HG03175 (cell line): ENCODE results near the gene DDX23.

Source experiments
- ATAC-seq: cut with Tn5 transposase; IDR thresholded peaks from one replicate; pipeline ENCODE4 v1.9.1; 2021; ENCODE audit warnings: mild to moderate bottlenecking, moderate library complexity; ENCODE audit not compliant: unreplicated experiment

Gene DDX23

DNA sequence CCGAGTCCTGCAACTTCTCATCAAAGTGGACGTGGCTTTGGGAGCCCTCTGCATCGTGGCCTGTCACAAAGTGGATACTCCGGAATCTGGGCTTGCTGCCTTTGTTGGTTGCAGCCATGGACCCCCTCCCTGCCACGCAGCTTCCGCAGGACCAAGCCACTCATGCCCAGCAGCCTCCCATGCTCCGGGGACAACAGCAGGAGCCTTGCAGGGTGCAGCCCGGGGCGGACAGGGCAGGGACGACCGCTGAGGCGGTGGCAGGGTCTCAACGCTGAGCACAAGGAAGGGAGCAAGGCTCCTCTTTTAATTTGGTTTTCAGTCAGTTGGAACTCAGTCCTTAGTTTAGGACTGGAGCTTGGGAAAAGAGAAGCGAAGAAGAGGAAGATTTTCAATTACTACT is 51.0 kb downstream of the DDX23 start:
- ATAC-seq: no peak

DNA sequence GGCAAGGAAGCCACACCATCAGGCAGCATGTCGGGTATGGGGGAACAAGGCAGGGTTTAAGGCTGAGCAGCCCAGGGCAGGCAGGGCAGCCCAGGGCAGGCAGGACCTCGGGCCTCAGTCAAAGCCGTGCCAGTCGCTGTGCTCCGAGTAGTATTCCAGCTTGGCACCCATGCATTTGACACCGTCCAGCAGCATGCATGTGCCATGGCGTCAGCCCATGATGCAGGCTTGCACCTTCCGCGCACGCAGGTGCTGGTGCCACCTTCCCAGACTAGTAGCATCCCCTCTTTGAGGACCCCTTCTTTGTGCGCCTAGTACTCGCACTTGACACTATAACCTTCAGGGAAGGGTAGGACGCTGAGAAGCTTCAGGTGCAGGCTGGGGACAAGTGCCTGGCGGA is 51.5 kb downstream of the DDX23 start:
- no peak for ATAC-seq

DNA sequence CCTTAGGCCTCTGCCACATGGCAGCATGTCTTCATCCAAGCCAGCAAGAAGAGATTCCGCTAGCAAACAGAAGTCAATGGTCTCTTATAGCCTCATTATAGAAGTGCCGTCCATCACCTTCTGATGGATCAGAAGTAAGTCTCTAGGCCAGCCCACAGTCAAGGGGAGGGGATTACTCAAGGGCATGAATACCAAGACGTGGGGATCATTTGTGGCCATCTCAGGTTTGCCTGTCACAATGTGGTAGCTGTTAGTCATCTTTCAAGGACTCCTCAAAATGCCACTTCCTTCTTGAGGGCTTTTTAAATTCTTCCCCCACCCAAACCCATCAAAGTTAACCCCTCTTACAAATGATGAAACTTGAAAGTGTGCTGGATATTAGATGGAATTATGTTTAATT is 55.0 kb downstream of the DDX23 start:
- no peak for ATAC-seq

DNA sequence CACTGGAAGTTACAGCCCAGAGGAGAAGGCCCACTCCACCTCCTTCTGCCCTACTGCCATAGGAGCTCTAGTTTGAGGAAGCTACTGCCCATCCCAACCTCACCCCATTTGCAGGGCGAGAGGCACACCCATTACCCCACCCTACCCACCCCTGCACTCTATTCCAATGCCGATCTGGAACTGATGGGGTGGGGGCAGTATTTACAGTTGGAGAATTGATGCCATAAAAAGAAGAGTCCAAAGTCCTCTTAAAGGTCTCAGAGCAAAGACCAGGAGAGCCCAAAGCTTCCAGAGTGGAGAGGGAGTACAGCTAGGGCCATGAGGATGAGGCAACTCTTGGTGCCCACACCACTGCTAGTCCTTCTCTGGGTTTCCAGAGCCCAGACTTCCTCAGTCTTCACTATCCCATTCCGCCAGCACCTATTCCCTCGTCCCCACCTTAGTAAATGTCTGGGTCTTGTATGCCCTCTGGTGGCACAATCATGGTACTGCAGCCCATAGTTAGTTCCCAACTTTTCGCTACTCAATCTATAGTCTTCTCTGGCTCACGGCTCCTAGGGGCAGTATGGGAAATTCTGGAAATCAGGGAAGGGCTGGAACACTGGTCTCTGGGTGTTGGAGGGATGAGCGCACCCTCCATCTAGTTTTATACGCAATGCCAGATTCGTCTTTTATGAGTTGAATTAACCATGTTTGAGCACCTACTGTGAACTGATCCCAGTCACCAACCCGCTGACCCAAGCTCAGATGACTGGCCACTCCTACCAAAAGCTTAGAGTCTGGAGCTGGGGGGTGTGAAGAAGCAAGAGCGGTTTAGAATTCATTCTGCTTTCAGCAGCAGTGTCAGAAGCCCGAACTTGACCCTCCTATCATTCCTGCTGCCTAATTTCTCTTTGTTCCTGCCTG is 56.2 kb downstream of the DDX23 start:
- peak; percentile 50 for ATAC-seq

DNA sequence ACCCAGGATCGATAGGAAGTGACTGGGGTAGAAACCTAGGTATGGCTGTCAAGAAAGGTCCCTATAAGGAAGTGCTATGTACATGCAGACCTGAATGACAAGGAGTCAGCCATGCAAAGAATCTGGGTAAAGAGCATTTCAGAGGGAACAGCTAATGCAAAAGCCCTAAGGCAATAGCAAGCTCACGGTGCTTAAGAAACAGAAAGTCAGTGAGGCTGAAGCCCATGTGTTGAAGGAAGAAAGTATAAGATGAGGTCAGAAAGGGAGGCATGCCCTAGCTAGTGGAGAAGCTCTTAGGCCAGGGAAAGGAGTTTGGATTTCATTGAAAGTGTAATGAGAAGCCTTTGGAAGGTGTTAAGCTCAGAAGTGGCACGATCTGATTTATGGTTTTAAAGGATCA is 57.1 kb downstream of the DDX23 start:
- no peak for ATAC-seq

DNA sequence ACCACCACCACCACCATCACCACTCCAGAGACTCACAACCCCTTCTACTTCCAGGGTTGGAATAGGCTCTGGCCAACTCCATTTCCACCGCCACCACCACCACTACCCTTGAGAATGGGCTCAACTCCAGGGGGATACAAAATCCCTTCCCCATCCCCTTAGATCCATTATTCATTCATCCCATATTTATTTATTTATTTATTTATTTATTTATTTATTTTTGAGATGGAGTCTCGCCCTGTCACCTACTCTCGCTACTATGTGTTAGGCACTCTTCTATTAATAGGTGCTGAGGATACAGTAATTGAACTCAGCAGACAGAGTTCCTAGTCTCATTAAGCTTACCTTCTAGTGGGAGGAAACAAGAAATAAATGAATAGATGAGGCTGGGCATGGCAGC is 58.3 kb downstream of the DDX23 start:
- no peak for ATAC-seq

DNA sequence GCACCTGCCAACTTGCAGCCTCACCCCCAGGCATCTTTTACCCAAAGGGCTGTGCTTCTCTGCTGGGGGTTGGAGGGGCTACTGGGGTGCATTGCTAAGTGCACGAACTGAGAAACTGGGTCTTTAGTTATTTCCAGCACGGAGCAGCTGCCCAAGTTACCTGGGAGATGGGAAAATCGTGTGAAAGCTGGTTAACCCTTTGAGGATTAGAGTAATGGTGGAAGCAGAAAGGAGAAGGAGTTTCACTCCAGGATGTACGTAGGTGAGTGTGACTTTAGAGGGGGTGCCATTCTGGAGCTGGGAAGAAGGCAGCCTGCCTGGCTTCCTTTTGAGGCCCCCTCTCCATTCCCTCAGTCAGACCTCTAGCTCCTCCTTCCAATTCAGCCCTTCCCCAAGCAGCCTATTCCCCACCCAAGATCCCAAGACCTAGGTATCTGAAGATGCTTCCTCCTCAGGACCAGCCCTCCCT is 62.1 kb downstream of the DDX23 start:
- no peak for ATAC-seq

DNA sequence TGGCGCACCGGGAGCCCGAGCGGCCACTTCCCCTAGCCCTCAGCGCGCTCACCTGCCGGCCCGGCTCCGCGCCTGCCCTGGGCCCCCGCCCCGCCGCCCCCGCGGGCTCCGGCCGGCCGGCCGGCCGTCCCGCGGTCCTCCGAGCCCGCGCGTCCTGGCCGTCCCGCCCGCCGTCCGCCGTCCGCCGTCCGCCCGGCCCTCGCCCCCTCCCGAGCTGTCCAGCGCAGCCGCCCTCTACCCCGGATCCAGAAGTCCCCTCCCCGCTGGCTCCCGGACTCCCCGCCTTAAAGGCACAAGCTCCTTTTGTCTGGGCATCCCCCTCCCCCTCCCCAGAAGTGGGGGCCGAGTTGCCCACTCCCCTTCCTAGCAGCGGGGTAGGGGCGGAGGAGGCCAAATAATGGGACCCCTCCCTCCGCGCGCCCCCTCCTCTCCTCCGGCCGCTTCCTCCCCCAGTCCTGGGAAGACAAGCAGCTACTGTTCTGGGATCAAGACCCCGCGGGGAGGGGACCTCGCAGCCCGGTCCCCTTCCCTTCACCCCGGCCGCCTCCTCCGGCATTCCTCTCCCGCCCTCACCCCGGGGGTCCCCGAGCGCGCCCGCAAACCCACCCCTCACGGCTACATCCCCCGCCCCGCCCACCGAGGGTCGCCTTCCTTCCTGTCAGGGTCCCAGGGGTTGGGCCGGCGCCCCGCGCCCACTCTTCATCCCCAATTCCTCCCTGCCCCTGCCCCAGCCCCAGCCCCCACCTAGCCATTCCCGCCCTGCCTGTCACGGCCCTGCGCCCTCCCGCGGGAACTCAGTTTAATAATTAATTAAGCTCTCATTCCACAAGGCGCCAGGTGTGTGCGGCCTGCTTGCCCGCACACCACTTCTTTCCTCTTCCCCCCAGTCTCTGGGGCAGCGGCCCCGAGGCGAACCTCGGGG is 62.8 kb downstream of the DDX23 start, which contains the start of gene ADCY6:
ADCY6 (minus strand) TSS at position 236 of the 922 bp plus-strand sequence. CDS start 5,655 bp downstream, outside the sequence.
- peak; percentile 56 for ATAC-seq

DNA sequence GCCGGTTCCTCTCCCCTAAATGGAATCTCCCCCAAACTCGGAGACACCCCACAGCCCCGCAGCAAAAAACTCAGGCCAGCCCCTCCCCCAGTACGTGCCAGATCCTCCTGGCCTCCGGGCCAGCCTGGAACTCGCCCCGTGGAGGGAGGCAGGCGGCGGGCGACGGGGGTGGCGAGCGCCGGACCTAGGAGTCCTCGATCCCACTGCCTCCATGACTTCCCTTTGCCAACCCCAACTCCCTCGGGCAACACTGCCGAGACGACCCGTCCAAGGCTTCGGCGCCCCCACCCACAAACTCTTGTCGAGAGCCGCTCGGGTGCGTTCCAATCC is 63.5 kb downstream of the DDX23 start:
- no peak for ATAC-seq

DNA sequence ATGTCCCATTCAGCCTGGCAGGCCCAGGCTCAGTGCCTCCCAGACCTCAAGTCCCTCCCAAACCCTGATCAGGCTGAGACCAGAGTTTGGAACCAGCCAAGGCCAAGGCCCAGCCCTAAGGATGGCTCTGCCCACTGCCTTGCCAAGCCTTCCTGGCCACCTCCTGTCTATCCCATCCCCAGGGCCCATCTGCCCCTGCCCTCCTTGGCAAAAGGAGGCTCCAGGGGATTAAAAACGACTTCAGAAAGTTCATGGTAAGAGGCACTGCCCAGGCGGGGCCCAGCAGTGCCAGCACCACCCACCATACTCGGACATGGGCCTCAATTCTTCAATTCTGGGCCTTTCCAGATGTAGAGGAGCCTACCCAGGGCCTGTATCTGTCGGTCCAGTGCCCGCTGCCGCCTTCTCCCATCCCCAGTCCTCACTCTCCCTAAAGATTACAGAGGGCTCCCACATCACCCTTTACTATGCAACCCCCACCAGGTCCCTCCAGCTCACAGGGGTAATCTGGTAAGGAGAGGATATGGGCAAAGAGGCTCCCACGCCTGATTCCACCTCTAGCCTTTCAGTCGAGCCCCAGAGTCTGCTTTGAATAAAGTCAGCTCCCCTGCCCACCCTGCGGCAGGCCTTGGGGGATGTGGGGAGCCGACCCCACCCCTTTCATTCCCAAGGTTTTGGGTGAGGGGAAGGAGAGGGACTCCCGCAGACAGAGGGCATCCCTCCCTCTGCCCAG is 64.0 kb downstream of the DDX23 start:
- no peak for ATAC-seq

DNA sequence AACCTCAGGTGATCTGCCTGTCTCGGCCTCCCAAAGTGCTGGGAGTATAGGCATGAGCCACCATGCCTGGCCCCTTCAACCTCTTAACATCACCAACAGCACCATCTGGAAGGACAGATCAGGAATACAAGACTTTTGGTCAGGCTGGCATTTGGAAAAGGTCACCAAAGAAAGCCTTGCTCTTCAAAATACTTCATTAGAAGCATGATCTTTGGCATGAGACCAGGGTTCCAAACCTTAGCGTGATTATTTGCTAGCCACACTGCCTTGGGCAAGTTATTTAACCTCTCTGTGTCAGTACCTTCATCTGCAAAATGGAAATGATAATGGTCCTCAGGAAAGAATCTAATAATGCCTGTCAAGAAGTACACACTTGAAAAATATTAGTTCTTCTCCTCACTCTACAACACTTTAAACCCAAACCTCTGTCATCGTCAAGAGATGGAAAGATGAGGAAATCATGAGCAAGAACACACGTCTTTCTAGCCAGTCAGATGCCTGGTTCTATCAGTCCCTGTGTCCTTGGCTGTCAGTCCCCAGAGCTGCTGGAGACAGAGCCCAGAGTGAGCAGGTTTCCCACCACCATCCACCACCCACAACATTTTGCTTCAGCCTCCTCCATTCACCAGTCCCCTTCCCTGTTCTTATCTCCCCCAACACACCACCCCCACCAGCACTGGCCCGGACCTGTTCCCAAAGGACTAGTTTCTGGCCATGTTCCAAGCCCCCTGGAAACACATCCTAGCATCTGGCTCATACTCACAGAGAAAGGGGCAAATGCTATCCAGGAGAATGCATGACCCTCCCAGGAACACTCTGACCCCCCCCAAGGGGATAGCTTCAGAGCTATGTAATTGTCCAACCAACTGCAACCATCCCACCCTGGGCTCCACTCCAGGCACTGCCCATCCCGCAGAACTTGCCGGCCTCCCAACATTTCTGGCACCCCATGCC is 65.1 kb downstream of the DDX23 start:
- no peak for ATAC-seq

DNA sequence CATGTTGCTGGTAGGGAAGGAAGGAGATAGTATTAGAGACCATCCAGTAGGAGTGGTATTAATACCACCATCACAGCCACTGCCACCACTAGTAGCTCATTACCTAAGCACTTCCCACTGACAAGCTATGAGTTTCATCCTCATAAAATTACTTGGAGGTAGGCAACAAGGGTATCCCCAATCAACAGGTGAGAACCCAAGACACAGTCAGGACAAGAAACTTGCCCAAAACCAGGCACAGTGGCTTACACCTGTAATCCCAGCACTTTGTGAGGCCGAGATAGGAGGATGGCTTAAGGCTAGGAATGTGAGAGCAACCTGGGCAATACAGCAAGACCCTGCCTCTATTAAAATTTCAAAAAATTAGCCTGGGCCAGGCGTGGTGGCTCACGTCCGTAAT is 68.5 kb downstream of the DDX23 start:
- no peak for ATAC-seq

DNA sequence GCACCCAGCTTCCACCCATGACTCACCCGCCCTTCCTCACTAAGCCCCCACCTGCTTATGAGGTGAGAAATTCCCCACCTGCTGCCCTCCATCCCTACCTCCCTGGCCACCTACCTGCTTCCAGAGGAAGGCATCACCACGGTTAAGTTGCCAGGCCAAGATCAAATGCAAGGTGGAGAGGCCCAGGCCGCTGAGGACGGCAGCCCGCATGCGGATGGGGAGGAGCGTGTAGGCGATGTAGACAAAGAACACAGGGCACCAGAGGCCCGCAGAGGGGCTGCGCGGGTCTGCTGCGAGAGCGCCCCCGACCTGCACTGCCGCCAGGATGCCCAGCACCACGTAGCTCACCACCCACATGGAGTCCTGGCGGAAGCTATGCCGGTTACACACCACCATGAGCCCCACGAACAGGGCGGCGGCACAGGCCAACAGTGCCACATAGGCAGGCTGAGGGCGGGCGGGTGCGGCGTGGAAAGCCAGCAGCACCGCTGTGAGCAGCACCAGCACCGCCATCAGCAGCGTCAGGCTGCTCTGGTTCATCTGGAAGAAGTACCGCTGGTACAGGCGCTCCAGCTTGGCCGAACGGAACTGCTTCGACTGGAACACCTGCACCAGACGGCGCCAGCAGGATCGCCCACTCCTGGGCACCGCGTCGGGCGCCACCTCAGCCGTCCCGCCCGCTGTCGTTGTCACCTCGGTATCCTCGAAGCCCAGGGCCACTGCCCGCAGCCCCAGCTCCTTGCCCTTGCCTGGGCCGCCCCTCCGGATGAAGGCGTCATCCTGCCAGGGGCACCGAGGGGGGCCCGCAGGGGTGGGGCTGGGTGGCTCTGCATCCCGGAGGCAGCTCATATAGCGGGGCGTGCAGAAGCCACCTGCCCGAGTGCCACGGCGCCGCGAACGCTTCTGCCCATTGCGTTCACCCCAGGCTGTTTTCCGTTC is 69.2 kb downstream of the DDX23 start:
- ATAC-seq: no peak

DNA sequence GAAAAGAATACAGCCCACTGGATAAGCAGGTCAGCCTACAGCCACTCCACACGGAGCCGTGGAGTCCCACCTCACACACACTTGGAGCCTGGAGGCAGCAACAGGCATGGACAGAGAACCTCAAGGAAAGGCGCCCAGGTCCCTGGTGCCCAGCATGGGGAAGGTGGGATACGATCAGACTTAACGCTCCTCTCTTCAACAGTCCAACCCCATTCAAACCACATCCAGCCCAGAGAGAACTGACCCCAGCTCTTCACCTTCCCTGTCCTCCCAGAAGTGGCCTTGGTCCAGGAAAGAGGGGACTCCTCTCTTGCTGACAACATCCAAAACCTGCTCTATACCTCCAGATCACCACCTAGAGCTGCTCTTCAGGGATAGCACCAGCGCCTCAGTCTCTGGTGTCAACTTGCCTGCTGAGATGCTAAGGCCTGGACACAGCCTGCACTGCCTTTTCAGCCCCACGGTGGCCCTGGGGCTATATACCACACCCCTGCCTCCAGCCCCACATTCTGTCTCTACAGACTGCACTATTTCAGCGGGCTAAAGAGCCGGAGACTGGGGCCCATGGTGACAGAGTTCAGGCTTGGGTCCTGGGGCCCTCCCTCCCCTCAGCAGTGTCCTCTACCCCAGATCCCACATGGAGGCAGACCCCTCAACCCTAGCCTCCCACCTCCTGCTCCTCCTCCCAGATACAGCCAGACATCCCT is 70.1 kb downstream of the DDX23 start:
- ATAC-seq: no peak

DNA sequence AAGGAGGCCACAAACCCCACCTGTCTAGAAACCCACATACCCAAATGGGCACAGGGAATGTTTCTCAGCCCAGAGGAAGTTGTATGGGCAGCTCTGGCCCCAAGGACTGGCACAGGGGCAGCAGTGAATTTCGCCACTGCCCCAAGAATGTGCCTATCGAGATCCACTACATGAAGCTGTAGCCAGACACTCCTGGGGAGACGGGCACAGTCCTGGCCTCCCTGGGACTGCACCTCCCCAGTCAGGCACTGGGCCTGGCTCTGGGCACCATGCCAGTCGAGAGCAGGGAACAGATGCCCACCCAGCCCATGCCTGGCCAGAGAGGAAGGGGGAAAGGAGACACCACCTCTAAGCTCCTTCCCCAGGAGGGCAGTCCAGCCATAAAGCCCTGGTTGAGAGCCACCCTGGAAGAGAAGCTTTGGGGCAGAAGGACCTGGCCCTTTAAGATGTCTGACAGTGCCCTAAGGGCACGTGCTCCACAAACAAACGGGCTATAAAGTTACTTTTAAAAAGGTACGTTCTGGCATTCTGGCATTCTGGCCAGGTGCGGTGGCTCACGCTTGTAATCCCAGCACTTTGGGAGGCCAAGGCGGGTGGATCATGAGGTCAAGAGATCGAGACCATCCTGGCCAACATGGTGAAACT is 71.5 kb downstream of the DDX23 start:
- no peak for ATAC-seq

DNA sequence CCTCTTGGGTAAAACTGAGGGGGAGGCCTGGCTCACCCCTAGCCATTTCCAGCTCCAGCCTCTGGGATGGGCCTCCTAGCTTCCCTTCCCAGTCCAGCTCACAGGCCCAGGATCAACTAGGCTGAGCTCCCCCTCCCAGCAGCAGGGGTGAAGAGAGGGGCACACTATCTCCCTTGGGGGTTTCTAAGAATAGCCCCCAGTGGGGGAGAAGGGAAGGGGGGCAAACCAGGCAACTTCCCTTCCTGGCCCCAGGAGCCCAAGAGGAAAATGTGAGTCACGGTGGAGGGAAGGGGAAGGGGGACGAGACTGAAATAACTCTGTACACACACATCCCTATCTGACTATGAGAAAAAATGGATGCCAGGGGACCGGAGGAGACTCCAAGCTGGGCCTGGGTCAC is 72.1 kb downstream of the DDX23 start:
- no peak for ATAC-seq
